CD8-positive, alpha-beta memory T cell (primary cell): ENCODE data around the gene CXCL8. TPM values are rescaled to one million over a fixed set of nuclear protein-coding genes. Genes with fewer than 3 reads are reported as not detected.

ENCODE experiments used
- polyA plus RNA-seq: library from polyadenylated mRNA; unstranded; fragments of 300-500 nt; fragmentation: Illumina TruSeq; gene quantifications from one replicate; pipeline ENCODE4 v1.2.3, GENCODE V29; 2021
- total RNA-seq, 2 experiments: library from RNA; stranded (reverse); gene quantifications; one replicate each; pipeline ENCODE4 v1.2.3, GENCODE V29; 2021

CXCL8 gene
- total and polyA plus RNA-seq, 3 experiments from 2014 or later: 0.42 to 0.51 TPM; not detected in 1

Other genes with a start within 250 kb of the CXCL8 start
- not detected for gene RASSF6, start 120.1 kb upstream of the CXCL8 start, total RNA-seq
- gene RASSF6, start 120.1 kb upstream of the CXCL8 start, polyA plus RNA-seq: not detected
- not detected for gene CXCL6, start 96.1 kb downstream of the CXCL8 start, total RNA-seq
- not detected for gene CXCL6, start 96.1 kb downstream of the CXCL8 start, polyA plus RNA-seq
- gene PF4V1, start 112.7 kb downstream of the CXCL8 start, total RNA-seq: not detected
- not detected for gene PF4V1, start 112.7 kb downstream of the CXCL8 start, polyA plus RNA-seq
- not detected for gene CXCL1, start 128.8 kb downstream of the CXCL8 start, total RNA-seq
- gene CXCL1, start 128.8 kb downstream of the CXCL8 start, polyA plus RNA-seq: not detected
- not detected for gene PF4, start 241.5 kb downstream of the CXCL8 start, total RNA-seq
- gene PF4, start 241.5 kb downstream of the CXCL8 start, polyA plus RNA-seq: not detected
- gene PPBP, start 247.6 kb downstream of the CXCL8 start, total RNA-seq: not detected
- not detected for gene PPBP, start 247.6 kb downstream of the CXCL8 start, polyA plus RNA-seq